SK-N-SH (cell line): Measurements from ENCODE around the gene ZMIZ1.

Source experiments
- CTCF ChIP-seq: fragments of 200-600 bp; sonication (generic); IDR thresholded peaks from 2 replicates; pipeline ENCODE4 v1.6.1; 2017; ENCODE audit warnings: antibody characterized with exemption, mild to moderate bottlenecking, moderate library complexity
- EP300 ChIP-seq, 2 experiments: IDR thresholded peaks; 2 replicates each; pipeline versions ENCODE4 v1.4.0 to v1.6.1; 2012; ENCODE audit warnings: borderline replicate concordance in 1 of 2, low read depth in 1 of 2, low read length in 1 of 2
- FOXJ3 ChIP-seq: sonication (generic); formaldehyde crosslinking; IDR thresholded peaks from 2 replicates; pipeline ENCODE4 v1.5.1; 2020; ENCODE audit warnings: mild to moderate bottlenecking, missing genetic modification reagents
- MXI1 ChIP-seq: IDR thresholded peaks from 2 replicates; pipeline ENCODE4 v1.6.1; 2012; ENCODE audit warnings: mild to moderate bottlenecking, low read depth, low read length, improper control_type of control experiment
- RAD21 ChIP-seq: IDR thresholded peaks from 2 replicates; pipeline ENCODE4 v1.6.1; 2012; ENCODE audit warnings: mild to moderate bottlenecking, low read length
- RCOR1 ChIP-seq: fragments of 150-350 bp; IDR thresholded peaks from 2 replicates; pipeline ENCODE4 v1.6.1; 2017; ENCODE audit warnings: antibody characterized with exemption, low read length

- TF ChIP-seq CTCF, result no peak
- no peak for TF ChIP-seq RCOR1
- TF ChIP-seq RAD21, result no peak
- TF ChIP-seq MXI1, result no peak
- TF ChIP-seq EP300 (IDR thresholded peaks at IDR 0.05; ENCODE audit: borderline replicate concordance in 1 of 2, low read depth in 1 of 2, low read length in 1 of 2), result no peak
- TF ChIP-seq FOXJ3, result no peak
Measured at GRCh38 chr10:79046326-79046725, 22.4 kb upstream of the ZMIZ1 start.
